ENCODE data around the gene TTC31. TPM values are rescaled to one million over a fixed set of nuclear protein-coding genes. Genes with fewer than 3 reads are reported as not detected.

TTC31 gene
- total RNA-seq, 1 experiment from 2014 or later = 26.2 TPM

- no peak for DNase-seq
- Mint-ChIP-seq H3K27me3 (ENCODE audit: unreplicated experiment) (peaks cover 40% of the 10 kb centered on the region), H3K4me1 (ENCODE audit: low read depth, unreplicated experiment) (peaks cover 17% of the 10 kb centered on the region), H3K36me3 (ENCODE audit: insufficient read depth, unreplicated experiment) (peaks cover 18% of the 10 kb centered on the region), H3K4me3 (ENCODE audit: low read depth, unreplicated experiment) (no peak overlapping the region), H3K9me3 (ENCODE audit: low read depth, unreplicated experiment) (no peaks in the 10 kb centered on the region), H3K27ac (ENCODE audit: unreplicated experiment) (no peak overlapping the region)
- no peak for TF ChIP-seq CTCF (IDR thresholded peaks at IDR 0.05; ENCODE audit: unreplicated experiment)
- CTCF ChIA-PET = no interaction called here
- no TSS peak for BruUV-seq (replicated peaks)
- intact Hi-C loops (cut with micrococcal nuclease; ENCODE audit: unreplicated experiment) = loop anchor here (10.0 kb wide), 1 partner anchor 200 kb away; no protein-coding TSS in a partner anchor
These were observed 51.5 kb downstream of the TTC31 start for GRCh38 chr2:74534411-74534810.

GRCh38 chr2:74535440-74535965, 52.6 kb downstream of the TTC31 start:
- CTCF ChIA-PET = no interaction called here
- Mint-ChIP-seq H3K36me3 (ENCODE audit: insufficient read depth, unreplicated experiment) (peaks cover 7% of the 10 kb centered on the region), H3K27ac (ENCODE audit: unreplicated experiment) (no peak overlapping the region), H3K27me3 (ENCODE audit: unreplicated experiment) (peaks cover 40% of the 10 kb centered on the region), H3K4me3 (ENCODE audit: low read depth, unreplicated experiment) (no peak overlapping the region), H3K4me1 (ENCODE audit: low read depth, unreplicated experiment) (peaks cover 16% of the 10 kb centered on the region), H3K9me3 (ENCODE audit: low read depth, unreplicated experiment) (no peaks in the 10 kb centered on the region)
- BruUV-seq (replicated peaks) = no TSS peak
- TF ChIP-seq CTCF (IDR thresholded peaks at IDR 0.05; ENCODE audit: unreplicated experiment) = no peak
- intact Hi-C loops (cut with micrococcal nuclease; ENCODE audit: unreplicated experiment) = loop anchor here (10.0 kb wide), 1 partner anchor 201 kb away; no protein-coding TSS in a partner anchor
- DNase-seq = no peak

GRCh38 chr2:74536166-74536950, 53.5 kb downstream of the TTC31 start:
- DNase-seq = no peak
- no TSS peak for BruUV-seq (replicated peaks)
- Mint-ChIP-seq H3K4me1 (ENCODE audit: low read depth, unreplicated experiment) (peaks cover 9% of the 10 kb centered on the region), H3K27me3 (ENCODE audit: unreplicated experiment) (peaks cover 40% of the 10 kb centered on the region), H3K9me3 (ENCODE audit: low read depth, unreplicated experiment) (no peaks in the 10 kb centered on the region), H3K4me3 (ENCODE audit: low read depth, unreplicated experiment) (no peak overlapping the region), H3K36me3 (ENCODE audit: insufficient read depth, unreplicated experiment) (peaks cover 5% of the 10 kb centered on the region), H3K27ac (ENCODE audit: unreplicated experiment) (no peak overlapping the region)
- CTCF ChIA-PET = interaction anchor here (0.5 kb wide), 1 partner anchor 29 kb away, joined by 5 read pairs; the partner anchor contains the start of gene PCGF1
- no peak for TF ChIP-seq CTCF (IDR thresholded peaks at IDR 0.05; ENCODE audit: unreplicated experiment)
- intact Hi-C loops (cut with micrococcal nuclease; ENCODE audit: unreplicated experiment) = loop anchor here (10.0 kb wide), 1 partner anchor 202 kb away; no protein-coding TSS in a partner anchor

GRCh38 chr2:74537140-74537539, 54.3 kb downstream of the TTC31 start:
- no peak overlapping the region for H3K4me3 Mint-ChIP-seq (ENCODE audit: low read depth, unreplicated experiment)
- no peaks in the 10 kb centered on the region for H3K9me3 Mint-ChIP-seq (ENCODE audit: low read depth, unreplicated experiment)
- no TSS peak for BruUV-seq (replicated peaks)
- intact Hi-C loops (cut with micrococcal nuclease; ENCODE audit: unreplicated experiment) = loop anchor here (10.0 kb wide), 1 partner anchor 202 kb away; no protein-coding TSS in a partner anchor
- no peak for TF ChIP-seq CTCF (IDR thresholded peaks at IDR 0.05; ENCODE audit: unreplicated experiment)
- peaks cover 5% of the 10 kb centered on the region for H3K36me3 Mint-ChIP-seq (ENCODE audit: insufficient read depth, unreplicated experiment)
- H3K27ac Mint-ChIP-seq (ENCODE audit: unreplicated experiment) = no peak overlapping the region
- H3K27me3 Mint-ChIP-seq (ENCODE audit: unreplicated experiment) = peaks cover 40% of the 10 kb centered on the region
- H3K4me1 Mint-ChIP-seq (ENCODE audit: low read depth, unreplicated experiment) = peaks cover 4% of the 10 kb centered on the region
- no peak for DNase-seq
- CTCF ChIA-PET = no interaction called here

Measured in Calu3 (cell line).